HEK293 (cell line): Measurements from ENCODE around the gene HLA-DPA1.

Source experiments
- CTCF ChIA-PET: fragments of 350-600 bp; formaldehyde crosslinking; extraction: SDS; loops from one replicate; lab custom pipeline; 2021; ENCODE audit warnings: antibody characterized with exemption; lab: Yijun Ruan, JAX
- POLR2A ChIA-PET: fragments of 300-600 bp; formaldehyde crosslinking; extraction: SDS; loops from one replicate; lab custom pipeline; 2020; ENCODE audit warnings: antibody characterized with exemption, inconsistent platforms; lab: Yijun Ruan, JAX
- H3K27ac ChIP-seq: fragments of 200-500 bp; sonication (Bioruptor generic); 2 replicates; pipeline ENCODE4 v1.5.1; 2014; ENCODE audit warnings: low read depth, low read length, control low read depth, inconsistent platforms; ENCODE audit errors: extremely low read depth
- H3K36me3 ChIP-seq, 2 experiments: fragments of 200-500 bp in 1 of 2; sonication (Bioruptor generic) in 1 of 2; 1 replicate in 1 of 2; 2 replicates in 1 of 2; pipeline ENCODE4 v1.5.1; 2014 to 2017; ENCODE audit warnings: inconsistent platforms in 2 of 2, low read length in 2 of 2; ENCODE audit not compliant: control insufficient read depth in 2 of 2, insufficient read depth in 1 of 2
- H3K4me1 ChIP-seq: fragments of 200-500 bp; sonication (Bioruptor generic); 2 replicates; pipeline ENCODE4 v1.5.1; 2014; ENCODE audit warnings: mild to moderate bottlenecking, low read length, inconsistent platforms; ENCODE audit not compliant: control insufficient read depth, insufficient read depth
- H3K4me3 ChIP-seq: 2 replicates; pipeline ENCODE4 v1.5.1; 2011; ENCODE audit warnings: low read depth, mild to moderate bottlenecking, control low read depth, low read length, moderate library complexity
- H3K9me3 ChIP-seq: fragments of 200-500 bp; sonication (Bioruptor generic); 2 replicates; pipeline ENCODE4 v1.5.1; 2014; ENCODE audit warnings: low read depth, low read length, inconsistent platforms; ENCODE audit not compliant: control insufficient read depth, insufficient read depth
- GLI2 ChIP-seq: fragments of 450-650 bp; formaldehyde crosslinking; IDR thresholded peaks from 2 replicates; pipeline ENCODE4; 2017; ENCODE audit warnings: missing biosample characterization, missing genetic modification characterization, low read depth, borderline replicate concordance
- KLF10 ChIP-seq: fragments of 450-650 bp; IDR thresholded peaks from 2 replicates; pipeline ENCODE4 v1.5.1; 2018; ENCODE audit warnings: missing biosample characterization, mild to moderate bottlenecking, missing genetic modification characterization
- SALL2 ChIP-seq: fragments of 450-650 bp; formaldehyde crosslinking; IDR thresholded peaks from 2 replicates; pipeline ENCODE4 v1.5.0; 2017; ENCODE audit warnings: missing biosample characterization, mild to moderate bottlenecking, missing genetic modification characterization, borderline replicate concordance
- ZBTB1 ChIP-seq: fragments of 450-650 bp; formaldehyde crosslinking; IDR thresholded peaks from 2 replicates; pipeline ENCODE4 v1.5.1; 2016; ENCODE audit warnings: missing biosample characterization, missing genetic modification characterization
- ZFP3 ChIP-seq: fragments of 450-650 bp; formaldehyde crosslinking; IDR thresholded peaks from 2 replicates; pipeline ENCODE4 v1.5.1; 2016; ENCODE audit warnings: low read depth, missing biosample characterization, missing genetic modification characterization
- ZFP37 ChIP-seq: fragments of 450-650 bp; formaldehyde crosslinking; IDR thresholded peaks from 2 replicates; pipeline ENCODE4 v1.5.1; 2016; ENCODE audit warnings: missing biosample characterization, missing genetic modification characterization
- ZFP41 ChIP-seq: fragments of 450-650 bp; formaldehyde crosslinking; IDR thresholded peaks from 2 replicates; pipeline ENCODE4 v1.5.1; 2016; ENCODE audit warnings: missing biosample characterization, missing genetic modification characterization, borderline replicate concordance
- ZFP69B ChIP-seq: fragments of 450-650 bp; formaldehyde crosslinking; IDR thresholded peaks from 2 replicates; pipeline ENCODE4 v1.5.1; 2016; ENCODE audit warnings: missing biosample characterization, missing genetic modification characterization
- ZNF121 ChIP-seq: fragments of 450-650 bp; formaldehyde crosslinking; IDR thresholded peaks from 2 replicates; pipeline ENCODE4 v1.5.1; 2016; ENCODE audit warnings: missing biosample characterization, missing genetic modification characterization
- ZNF169 ChIP-seq: fragments of 450-650 bp; formaldehyde crosslinking; IDR thresholded peaks from 2 replicates; pipeline ENCODE4 v1.5.1; 2016; ENCODE audit warnings: missing biosample characterization, missing genetic modification characterization
- ZNF175 ChIP-seq: fragments of 450-650 bp; formaldehyde crosslinking; IDR thresholded peaks from 2 replicates; pipeline ENCODE4 v1.5.1; 2016; ENCODE audit warnings: missing biosample characterization, missing genetic modification characterization
- ZNF19 ChIP-seq: fragments of 450-650 bp; formaldehyde crosslinking; IDR thresholded peaks from 2 replicates; pipeline ENCODE4; 2016; ENCODE audit warnings: missing biosample characterization, missing genetic modification characterization, low read depth
- ZNF202 ChIP-seq: fragments of 450-650 bp; formaldehyde crosslinking; IDR thresholded peaks from 2 replicates; pipeline ENCODE4 v1.5.1; 2016; ENCODE audit warnings: missing biosample characterization, missing genetic modification characterization, borderline replicate concordance
- ZNF23 ChIP-seq: fragments of 450-650 bp; formaldehyde crosslinking; IDR thresholded peaks from 2 replicates; pipeline ENCODE4 v1.5.1; 2016; ENCODE audit warnings: missing biosample characterization, missing genetic modification characterization, borderline replicate concordance
- ZNF404 ChIP-seq: fragments of 450-650 bp; formaldehyde crosslinking; IDR thresholded peaks from 2 replicates; pipeline ENCODE4 v1.5.1; 2017; ENCODE audit warnings: missing biosample characterization, missing genetic modification characterization
- ZNF426 ChIP-seq: fragments of 450-650 bp; formaldehyde crosslinking; IDR thresholded peaks from 2 replicates; pipeline ENCODE4 v1.5.1; 2017; ENCODE audit warnings: missing biosample characterization, missing genetic modification characterization, mild to moderate bottlenecking, inconsistent platforms, moderate library complexity
- ZNF530 ChIP-seq: fragments of 450-650 bp; formaldehyde crosslinking; IDR thresholded peaks from 2 replicates; pipeline ENCODE4 v1.5.1; 2016; ENCODE audit warnings: low read depth, missing biosample characterization, missing genetic modification characterization
- ZNF558 ChIP-seq: fragments of 450-650 bp; formaldehyde crosslinking; IDR thresholded peaks from 2 replicates; pipeline ENCODE4 v1.5.1; 2016; ENCODE audit warnings: missing biosample characterization, missing genetic modification characterization
- ZNF610 ChIP-seq: fragments of 450-650 bp; formaldehyde crosslinking; IDR thresholded peaks from 2 replicates; pipeline ENCODE4 v1.5.1; 2016; ENCODE audit warnings: missing biosample characterization, missing genetic modification characterization, borderline replicate concordance
- ZNF707 ChIP-seq: fragments of 450-650 bp; formaldehyde crosslinking; IDR thresholded peaks from 2 replicates; pipeline ENCODE4 v1.5.1; 2016; ENCODE audit warnings: missing biosample characterization, missing genetic modification characterization
- ZNF777 ChIP-seq: fragments of 450-650 bp; formaldehyde crosslinking; IDR thresholded peaks from 2 replicates; pipeline ENCODE4 v1.5.1; 2017; ENCODE audit warnings: missing biosample characterization, missing genetic modification characterization, borderline replicate concordance
- ZNF791 ChIP-seq: fragments of 450-650 bp; formaldehyde crosslinking; IDR thresholded peaks from 2 replicates; pipeline ENCODE4 v1.5.1; 2016; ENCODE audit warnings: missing biosample characterization, missing genetic modification characterization
- TF ChIP-seq, protein P1 (sequence below): fragments of 450-650 bp; formaldehyde crosslinking; IDR thresholded peaks from 2 replicates; pipeline ENCODE4 v1.5.1; 2016; ENCODE audit warnings: missing biosample characterization, missing genetic modification characterization
- TF ChIP-seq, protein P2 (sequence below): fragments of 450-650 bp; formaldehyde crosslinking; IDR thresholded peaks from 2 replicates; pipeline ENCODE4 v1.5.1; 2016; ENCODE audit warnings: missing biosample characterization, missing genetic modification characterization
- TF ChIP-seq, protein P3 (sequence below): fragments of 450-650 bp; IDR thresholded peaks from 2 replicates; pipeline ENCODE4 v1.5.1; 2018; ENCODE audit warnings: missing biosample characterization, missing genetic modification characterization
- TF ChIP-seq, protein P4 (sequence below): fragments of 450-650 bp; formaldehyde crosslinking; IDR thresholded peaks from 2 replicates; pipeline ENCODE4 v1.5.1; 2017; ENCODE audit warnings: missing biosample characterization, missing genetic modification characterization
- TF ChIP-seq, protein P5 (sequence below): fragments of 450-650 bp; formaldehyde crosslinking; IDR thresholded peaks from 2 replicates; pipeline ENCODE4 v1.5.1; 2017; ENCODE audit warnings: missing biosample characterization, missing genetic modification characterization
- TF ChIP-seq, protein P6 (sequence below): fragments of 450-650 bp; formaldehyde crosslinking; IDR thresholded peaks from 2 replicates; pipeline ENCODE4 v1.5.1; 2016; ENCODE audit warnings: missing biosample characterization, missing genetic modification characterization

HLA-DPA1 gene

DNA sequence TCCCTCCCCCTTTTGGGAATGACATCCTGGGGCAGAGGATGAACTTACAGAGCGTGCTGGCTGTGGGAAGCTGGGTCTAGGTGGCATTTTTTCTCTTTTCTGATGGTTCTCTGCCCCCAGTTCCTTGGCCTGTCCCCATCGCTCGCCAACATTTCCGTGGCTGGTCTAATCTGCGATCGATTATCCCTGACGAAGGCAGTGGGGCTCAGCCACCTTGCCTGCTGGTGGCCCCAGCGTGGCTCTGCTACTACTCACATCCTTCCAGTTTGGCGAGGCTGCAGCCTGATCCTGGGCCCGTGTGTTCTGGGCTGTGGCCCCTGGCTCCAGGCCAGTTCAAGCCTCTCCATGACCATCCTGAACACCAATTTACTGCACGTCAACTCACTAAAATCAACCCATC lies 57.7 kb downstream of the HLA-DPA1 start (continued):
- TF ChIP-seq, protein P1, sequence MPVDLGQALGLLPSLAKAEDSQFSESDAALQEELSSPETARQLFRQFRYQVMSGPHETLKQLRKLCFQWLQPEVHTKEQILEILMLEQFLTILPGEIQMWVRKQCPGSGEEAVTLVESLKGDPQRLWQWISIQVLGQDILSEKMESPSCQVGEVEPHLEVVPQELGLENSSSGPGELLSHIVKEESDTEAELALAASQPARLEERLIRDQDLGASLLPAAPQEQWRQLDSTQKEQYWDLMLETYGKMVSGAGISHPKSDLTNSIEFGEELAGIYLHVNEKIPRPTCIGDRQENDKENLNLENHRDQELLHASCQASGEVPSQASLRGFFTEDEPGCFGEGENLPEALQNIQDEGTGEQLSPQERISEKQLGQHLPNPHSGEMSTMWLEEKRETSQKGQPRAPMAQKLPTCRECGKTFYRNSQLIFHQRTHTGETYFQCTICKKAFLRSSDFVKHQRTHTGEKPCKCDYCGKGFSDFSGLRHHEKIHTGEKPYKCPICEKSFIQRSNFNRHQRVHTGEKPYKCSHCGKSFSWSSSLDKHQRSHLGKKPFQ (tag by site-specific recombination) = no peak
- TF ChIP-seq ZNF530 (no peak), ZNF426 (tag by site-specific recombination) (no peak), ZNF169 (no peak), ZBTB1 (tag by site-specific recombination) (no peak), ZFP3 (no peak), ZNF558 (no peak), ZNF202 (tag by site-specific recombination) (no peak), KLF10 (no peak), GLI2 (tag by site-specific recombination) (no peak)
- TF ChIP-seq, protein P2, sequence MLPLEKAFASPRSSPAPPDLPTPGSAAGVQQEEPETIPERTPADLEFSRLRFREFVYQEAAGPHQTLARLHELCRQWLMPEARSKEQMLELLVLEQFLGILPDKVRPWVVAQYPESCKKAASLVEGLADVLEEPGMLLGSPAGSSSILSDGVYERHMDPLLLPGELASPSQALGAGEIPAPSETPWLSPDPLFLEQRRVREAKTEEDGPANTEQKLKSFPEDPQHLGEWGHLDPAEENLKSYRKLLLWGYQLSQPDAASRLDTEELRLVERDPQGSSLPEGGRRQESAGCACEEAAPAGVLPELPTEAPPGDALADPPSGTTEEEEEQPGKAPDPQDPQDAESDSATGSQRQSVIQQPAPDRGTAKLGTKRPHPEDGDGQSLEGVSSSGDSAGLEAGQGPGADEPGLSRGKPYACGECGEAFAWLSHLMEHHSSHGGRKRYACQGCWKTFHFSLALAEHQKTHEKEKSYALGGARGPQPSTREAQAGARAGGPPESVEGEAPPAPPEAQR = no peak

DNA sequence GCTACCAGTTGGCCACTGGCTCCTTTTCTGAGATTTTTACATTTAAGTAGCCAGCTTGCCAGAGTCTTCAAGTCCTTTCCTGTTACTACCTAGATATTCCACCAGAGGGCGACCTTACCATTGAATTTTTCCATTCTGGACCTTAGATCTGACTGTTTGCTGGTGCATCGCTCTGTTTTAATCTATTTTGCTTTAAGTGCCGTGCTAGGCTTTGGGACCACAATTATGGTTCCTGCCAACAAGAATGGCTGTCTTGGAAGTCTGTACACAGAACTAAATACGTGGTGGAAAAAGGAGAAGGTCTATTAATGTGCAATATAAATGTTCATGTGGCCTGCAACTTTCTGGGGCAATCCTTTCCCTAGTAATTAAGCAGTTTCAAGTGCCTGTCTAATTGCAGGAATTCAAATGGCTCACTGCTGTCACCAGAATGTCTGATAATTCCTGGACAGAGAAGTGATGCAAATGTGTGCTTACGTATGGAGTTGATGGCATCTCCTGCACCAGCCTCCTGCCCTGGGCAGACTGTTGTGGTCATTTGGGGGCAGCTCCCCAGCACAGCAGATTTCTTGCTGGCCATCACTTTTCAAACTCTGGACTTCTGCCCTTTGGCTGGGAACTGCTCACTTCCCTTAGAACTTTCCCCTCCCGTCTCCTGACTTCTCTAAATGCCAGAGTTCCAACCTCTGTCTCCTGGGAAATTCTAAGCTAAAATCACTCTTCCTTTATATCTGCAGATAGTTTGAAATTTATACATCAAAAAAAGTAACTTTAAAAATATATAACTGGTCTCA lies 58.4 kb downstream of the HLA-DPA1 start:
- ChIA-PET POLR2A (interaction anchor here (1.5 kb wide), 1 partner anchor 43 kb away, joined by 4 read pairs; no protein-coding TSS in a partner anchor), CTCF (interaction anchor here (0.5 to 8.8 kb wide), 47 partner anchors 9 to 1434 kb away, joined by 3 to 106 read pairs (median 4); partner anchors contain the start of genes HLA-DPA1 and TAP2)
- H3K4me1 ChIP-seq = no peaks in the 10 kb centered on the region
- no peaks in the 10 kb centered on the region for H3K9me3 ChIP-seq
- no peaks in the 10 kb centered on the region for H3K36me3 ChIP-seq
- no peak overlapping the region for H3K27ac ChIP-seq
- no peak overlapping the region for H3K4me3 ChIP-seq
- TF ChIP-seq ZFP69B (tag by site-specific recombination) (no peak), ZNF777 (tag by site-specific recombination) (no peak), ZNF530 (no peak), ZNF707 (no peak), ZNF23 (tag by site-specific recombination) (no peak), ZNF175 (tag by site-specific recombination) (no peak), ZNF404 (tag by site-specific recombination) (no peak), ZFP41 (tag by site-specific recombination) (no peak), ZNF610 (tag by site-specific recombination) (no peak), ZNF791 (tag by site-specific recombination) (no peak), ZNF121 (tag by site-specific recombination) (no peak), ZNF426 (tag by site-specific recombination) (no peak), ZFP37 (tag by site-specific recombination) (no peak), ZNF19 (tag by site-specific recombination) (no peak), SALL2 (tag by site-specific recombination) (no peak)
- TF ChIP-seq, protein P3, sequence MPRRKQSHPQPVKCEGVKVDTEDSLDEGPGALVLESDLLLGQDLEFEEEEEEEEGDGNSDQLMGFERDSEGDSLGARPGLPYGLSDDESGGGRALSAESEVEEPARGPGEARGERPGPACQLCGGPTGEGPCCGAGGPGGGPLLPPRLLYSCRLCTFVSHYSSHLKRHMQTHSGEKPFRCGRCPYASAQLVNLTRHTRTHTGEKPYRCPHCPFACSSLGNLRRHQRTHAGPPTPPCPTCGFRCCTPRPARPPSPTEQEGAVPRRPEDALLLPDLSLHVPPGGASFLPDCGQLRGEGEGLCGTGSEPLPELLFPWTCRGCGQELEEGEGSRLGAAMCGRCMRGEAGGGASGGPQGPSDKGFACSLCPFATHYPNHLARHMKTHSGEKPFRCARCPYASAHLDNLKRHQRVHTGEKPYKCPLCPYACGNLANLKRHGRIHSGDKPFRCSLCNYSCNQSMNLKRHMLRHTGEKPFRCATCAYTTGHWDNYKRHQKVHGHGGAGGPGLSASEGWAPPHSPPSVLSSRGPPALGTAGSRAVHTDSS (tag by site-specific recombination) = no peak
- TF ChIP-seq, protein P4, sequence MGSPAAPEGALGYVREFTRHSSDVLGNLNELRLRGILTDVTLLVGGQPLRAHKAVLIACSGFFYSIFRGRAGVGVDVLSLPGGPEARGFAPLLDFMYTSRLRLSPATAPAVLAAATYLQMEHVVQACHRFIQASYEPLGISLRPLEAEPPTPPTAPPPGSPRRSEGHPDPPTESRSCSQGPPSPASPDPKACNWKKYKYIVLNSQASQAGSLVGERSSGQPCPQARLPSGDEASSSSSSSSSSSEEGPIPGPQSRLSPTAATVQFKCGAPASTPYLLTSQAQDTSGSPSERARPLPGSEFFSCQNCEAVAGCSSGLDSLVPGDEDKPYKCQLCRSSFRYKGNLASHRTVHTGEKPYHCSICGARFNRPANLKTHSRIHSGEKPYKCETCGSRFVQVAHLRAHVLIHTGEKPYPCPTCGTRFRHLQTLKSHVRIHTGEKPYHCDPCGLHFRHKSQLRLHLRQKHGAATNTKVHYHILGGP (tag by site-specific recombination) = no peak
- TF ChIP-seq, protein P5, sequence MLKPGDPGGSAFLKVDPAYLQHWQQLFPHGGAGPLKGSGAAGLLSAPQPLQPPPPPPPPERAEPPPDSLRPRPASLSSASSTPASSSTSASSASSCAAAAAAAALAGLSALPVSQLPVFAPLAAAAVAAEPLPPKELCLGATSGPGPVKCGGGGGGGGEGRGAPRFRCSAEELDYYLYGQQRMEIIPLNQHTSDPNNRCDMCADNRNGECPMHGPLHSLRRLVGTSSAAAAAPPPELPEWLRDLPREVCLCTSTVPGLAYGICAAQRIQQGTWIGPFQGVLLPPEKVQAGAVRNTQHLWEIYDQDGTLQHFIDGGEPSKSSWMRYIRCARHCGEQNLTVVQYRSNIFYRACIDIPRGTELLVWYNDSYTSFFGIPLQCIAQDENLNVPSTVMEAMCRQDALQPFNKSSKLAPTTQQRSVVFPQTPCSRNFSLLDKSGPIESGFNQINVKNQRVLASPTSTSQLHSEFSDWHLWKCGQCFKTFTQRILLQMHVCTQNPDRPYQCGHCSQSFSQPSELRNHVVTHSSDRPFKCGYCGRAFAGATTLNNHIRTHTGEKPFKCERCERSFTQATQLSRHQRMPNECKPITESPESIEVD (tag by site-specific recombination) = no peak
- TF ChIP-seq, protein P6, sequence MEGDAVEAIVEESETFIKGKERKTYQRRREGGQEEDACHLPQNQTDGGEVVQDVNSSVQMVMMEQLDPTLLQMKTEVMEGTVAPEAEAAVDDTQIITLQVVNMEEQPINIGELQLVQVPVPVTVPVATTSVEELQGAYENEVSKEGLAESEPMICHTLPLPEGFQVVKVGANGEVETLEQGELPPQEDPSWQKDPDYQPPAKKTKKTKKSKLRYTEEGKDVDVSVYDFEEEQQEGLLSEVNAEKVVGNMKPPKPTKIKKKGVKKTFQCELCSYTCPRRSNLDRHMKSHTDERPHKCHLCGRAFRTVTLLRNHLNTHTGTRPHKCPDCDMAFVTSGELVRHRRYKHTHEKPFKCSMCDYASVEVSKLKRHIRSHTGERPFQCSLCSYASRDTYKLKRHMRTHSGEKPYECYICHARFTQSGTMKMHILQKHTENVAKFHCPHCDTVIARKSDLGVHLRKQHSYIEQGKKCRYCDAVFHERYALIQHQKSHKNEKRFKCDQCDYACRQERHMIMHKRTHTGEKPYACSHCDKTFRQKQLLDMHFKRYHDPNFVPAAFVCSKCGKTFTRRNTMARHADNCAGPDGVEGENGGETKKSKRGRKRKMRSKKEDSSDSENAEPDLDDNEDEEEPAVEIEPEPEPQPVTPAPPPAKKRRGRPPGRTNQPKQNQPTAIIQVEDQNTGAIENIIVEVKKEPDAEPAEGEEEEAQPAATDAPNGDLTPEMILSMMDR (tag by site-specific recombination) = peak; percentile 57
